Activated CD4-positive, alpha-beta T cell treated with anti-CD3 and anti-CD28 coated beads for 1 hour (primary cell): ENCODE results near the gene SYNPO2L.
"Not testable (repeated sequence)": the region's sequence is repeated elsewhere in the genome, so short reads cannot be mapped to it uniquely, and the experiment has no call there.

Experiments
- DNase-seq: peaks from one replicate; pipeline ENCODE4 v3.0.0-alpha.2; 2020

Gene SYNPO2L, protein sequence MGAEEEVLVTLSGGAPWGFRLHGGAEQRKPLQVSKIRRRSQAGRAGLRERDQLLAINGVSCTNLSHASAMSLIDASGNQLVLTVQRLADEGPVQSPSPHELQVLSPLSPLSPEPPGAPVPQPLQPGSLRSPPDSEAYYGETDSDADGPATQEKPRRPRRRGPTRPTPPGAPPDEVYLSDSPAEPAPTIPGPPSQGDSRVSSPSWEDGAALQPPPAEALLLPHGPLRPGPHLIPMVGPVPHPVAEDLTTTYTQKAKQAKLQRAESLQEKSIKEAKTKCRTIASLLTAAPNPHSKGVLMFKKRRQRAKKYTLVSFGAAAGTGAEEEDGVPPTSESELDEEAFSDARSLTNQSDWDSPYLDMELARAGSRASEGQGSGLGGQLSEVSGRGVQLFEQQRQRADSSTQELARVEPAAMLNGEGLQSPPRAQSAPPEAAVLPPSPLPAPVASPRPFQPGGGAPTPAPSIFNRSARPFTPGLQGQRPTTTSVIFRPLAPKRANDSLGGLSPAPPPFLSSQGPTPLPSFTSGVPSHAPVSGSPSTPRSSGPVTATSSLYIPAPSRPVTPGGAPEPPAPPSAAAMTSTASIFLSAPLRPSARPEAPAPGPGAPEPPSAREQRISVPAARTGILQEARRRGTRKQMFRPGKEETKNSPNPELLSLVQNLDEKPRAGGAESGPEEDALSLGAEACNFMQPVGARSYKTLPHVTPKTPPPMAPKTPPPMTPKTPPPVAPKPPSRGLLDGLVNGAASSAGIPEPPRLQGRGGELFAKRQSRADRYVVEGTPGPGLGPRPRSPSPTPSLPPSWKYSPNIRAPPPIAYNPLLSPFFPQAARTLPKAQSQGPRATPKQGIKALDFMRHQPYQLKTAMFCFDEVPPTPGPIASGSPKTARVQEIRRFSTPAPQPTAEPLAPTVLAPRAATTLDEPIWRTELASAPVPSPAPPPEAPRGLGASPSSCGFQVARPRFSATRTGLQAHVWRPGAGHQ

DNA sequence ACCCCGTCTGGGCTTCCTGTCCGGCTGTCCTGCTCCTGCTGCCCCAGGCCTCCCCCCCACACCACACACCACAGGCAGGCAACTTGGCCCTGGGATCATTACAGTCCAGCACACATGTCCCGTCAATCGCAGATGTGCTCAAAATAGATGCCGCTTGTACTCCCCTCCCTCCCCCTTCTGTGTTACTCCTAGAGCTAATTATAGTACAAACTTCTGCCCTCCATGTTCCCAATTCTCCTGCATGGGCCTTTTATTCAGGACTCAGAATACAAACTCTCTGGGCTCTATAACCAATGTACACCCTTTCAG is at the start of gene SYNPO2L:
Gene SYNPO2L, minus strand, starts transcription at position 40 of the 309 bp plus-strand sequence. CDS start 107 bp downstream, outside the sequence.
- no peak for DNase-seq

DNA sequence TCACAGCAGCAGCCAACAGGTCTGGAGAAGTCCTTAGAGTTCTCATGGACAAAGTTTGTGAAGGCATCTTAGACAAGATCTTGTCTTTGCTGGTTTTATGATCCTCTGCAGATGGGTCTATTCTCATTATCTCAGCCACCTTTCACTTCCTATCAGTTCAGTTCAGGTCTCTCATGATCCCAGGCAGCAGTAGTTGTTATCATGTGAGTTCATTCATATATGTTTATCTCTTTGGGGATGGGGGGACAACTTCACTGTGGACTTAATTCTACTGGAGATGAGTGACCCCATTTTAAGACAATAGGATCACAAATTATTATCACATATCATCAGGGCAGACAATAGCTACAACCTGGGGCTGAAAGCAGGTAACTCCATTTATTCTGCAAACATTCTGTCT is 48.1 kb upstream of the SYNPO2L start:
- not testable (repeated sequence) for DNase-seq

DNA sequence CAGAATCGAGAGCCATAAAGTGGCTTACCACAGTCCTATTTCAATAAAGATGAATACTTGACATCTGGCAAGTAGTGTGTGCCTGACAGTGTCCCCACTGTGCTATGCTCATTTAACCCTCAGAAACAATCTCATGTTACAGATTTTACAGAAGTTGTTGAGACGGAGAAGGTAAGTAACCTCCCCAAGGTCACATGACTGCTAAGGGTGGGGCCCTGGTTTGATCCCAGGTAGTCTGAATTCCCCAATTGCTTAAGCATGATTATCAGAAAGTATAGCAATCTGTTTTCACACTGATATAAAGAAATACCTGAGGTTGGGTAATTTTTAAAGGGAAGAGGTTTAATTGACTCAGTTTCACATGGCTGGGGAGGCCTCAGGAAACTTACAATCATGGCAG is 43.0 kb upstream of the SYNPO2L start:
- DNase-seq: not testable (repeated sequence)

DNA sequence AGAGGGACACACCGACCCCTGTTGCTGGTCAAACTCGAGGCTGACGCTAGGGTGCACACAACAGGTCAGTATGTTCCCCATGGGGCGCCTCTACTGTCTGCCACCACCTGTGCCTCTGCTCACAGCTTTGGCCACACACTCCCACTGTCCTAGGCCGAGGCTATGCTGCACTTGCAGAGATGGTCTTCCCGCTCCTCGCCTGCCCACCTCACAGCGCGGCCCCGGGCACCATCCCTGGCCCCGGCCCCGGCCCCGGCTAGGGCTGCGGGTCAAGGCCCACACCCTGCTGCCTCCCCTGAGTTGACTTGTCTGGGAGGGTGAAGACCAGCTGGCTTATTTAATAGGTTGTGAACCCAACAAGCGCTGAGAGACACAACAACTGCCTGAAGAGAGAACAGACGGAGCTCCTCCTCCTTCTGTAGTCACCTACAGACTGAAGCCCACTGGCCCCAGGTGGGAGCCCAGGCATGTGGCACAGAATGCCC is 41.9 kb upstream of the SYNPO2L start, which contains the start of gene AGAP5:
Gene AGAP5, minus strand, starts transcription at position 435 of the 485 bp plus-strand sequence. Its CDS starts 354 bp downstream, at position 81.
- DNase-seq: not testable (repeated sequence)

DNA sequence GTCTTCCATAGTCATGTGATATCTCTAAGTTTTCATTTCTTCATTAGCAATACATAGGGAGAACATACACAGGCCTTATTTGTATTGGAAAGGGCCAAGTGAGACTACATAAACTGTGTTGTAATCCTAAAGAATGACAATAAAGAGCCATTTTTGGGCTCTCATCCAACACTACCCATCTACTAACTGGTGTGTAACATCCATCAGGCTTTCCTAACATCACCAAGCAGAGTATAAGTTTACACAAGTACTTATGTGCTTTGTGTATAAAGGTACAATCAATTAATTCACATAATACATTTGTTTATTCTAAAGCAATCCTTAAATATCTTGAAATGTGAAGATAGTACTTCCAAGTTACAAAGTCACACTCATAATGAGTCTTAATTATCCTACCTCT is 39.5 kb upstream of the SYNPO2L start:
- DNase-seq: not testable (repeated sequence)

DNA sequence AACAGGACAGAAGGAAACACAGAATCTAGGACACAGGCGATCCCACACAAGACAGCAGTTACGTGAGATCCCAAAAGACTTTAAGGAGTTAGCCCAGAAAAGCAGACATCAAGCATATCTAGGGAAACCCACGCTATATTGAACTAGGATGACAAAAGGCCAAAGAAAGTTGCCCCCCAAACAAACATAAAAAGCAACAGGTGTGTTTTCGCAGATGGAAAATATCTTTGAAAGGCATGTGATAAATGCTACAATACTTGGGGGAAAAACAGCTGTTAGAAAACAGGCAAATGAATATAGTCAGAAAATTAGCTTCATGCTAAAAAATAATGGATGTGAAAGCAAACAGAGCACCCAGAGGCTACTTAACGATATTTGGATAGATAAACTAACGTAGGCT is 34.9 kb upstream of the SYNPO2L start:
- not testable (repeated sequence) for DNase-seq

DNA sequence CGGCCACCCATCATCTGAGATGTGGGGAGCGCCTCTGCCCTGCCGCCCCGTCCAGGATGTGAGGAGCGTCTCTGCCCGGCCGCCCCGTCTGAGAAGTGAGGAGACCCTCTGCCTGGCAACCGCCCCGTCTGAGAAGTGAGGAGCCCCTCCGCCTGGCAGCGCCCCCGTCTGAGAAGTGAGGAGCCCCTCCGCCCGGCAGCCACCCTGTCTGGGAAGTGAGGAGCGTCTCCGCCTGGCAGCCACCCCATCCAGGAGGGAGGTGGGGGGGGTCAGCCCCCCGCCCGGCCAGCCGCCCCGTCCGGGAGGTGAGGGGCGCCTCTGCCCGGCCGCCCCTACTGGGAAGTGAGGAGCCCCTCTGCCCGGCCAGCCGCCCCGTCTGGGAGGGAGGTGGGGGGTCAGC is 33.8 kb upstream of the SYNPO2L start:
- DNase-seq: not testable (repeated sequence)

DNA sequence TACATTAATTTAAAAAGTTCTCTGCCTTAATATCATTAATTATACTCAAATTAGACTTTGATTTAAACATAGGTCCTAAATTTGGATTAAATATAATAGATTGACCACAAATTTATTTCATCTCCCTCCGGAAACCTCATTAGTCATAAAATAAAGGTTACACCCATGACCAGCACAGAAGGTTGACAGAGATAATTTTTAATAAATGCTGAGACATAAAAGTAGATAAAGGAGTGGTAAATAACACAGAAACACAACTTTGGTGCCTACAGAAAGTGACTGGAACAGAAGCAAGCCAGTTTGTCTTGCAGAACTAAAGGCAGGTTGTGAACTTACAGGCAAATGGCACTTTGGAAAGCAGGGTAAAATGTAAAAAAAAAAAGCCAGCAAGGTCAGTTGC is 31.8 kb upstream of the SYNPO2L start:
- DNase-seq: not testable (repeated sequence)

DNA sequence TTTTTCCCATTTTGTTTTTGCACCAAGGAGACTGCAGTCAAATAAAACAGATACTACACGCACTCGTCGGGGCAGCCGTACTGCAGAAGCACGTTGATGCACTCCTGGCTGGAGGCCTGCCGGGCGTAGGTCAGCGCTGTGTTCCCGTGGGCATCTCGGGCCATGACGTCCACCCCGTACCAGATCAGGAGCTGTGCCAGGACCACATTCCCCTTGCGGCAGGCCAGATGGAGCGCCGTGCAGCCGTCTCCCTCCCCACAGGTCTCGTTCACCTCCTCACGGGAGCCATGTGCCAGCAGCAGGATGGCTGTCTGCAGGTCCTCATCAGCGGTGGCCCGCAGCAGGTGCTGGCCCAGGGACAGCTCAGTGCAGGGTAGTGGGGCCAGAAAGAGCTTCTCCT is 18.7 kb upstream of the SYNPO2L start:
- DNase-seq: not testable (repeated sequence)

DNA sequence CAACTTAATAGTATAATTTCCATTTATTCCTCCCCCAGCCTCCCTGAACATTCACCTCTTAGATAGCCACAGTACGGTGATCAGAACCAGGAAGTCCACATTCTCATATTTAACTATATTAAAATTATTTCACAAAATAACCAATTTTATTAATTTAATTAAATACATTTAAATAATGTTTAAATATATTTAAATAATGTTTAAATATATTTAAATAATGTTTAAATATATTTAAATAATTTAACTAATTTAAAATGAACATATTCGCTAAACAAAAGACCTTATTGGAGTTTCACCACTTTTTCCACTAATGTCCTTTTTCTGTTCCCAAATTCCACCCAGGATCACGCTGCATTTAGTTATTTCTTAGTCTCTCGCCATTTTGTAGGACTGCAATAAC is 12.5 kb upstream of the SYNPO2L start:
- DNase-seq: not testable (repeated sequence)

DNA sequence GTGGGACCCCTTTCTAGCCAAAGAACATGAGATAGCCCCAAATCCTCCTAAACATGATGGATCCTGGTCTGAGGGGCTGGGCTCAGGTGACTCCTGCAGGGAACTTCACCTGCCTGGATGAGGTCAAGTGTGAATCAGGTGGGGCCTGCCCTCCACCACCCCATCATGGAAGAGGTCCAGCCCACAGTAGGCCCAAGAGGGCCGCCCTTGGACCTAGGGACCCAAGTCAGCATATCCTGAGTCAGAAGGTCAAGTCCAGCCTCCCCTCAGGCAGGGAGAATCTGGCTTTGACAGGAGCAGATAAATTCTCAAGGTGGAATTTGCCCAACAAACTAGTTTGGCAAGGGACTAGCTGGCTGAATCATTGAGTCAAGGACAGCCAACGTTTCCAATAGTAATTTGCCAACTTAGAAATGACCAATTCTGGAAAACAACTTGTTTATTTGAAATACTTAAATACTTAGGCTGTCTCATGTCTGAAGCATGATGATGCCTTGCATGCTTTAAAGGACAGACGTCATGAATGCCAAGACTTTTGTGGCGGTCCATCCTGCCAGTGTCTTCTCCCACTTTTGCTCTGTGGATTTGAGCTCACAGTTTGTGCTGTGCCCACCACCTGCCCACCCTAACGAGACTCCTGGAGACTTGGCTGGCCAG is 10.5 kb upstream of the SYNPO2L start:
- not testable (repeated sequence) for DNase-seq

DNA sequence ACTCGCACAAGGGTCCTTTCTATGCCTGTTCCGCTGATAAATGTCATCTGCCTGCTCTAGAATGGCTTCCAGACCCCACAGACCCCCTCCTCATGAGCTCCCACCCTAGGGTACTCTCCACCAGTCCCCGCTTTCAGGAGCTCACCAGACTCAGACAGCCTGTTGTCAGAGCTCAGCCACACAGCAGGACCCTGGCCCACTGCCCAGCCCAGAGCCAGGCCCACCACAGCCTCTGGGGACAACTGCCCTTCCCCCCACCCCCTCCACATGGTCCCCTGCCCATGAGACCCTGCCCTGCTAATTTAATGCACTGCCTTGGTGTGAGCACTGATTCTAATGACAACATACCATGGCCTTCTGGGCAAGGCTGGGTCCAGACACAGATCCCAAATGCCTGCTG is 9.8 kb upstream of the SYNPO2L start:
- not testable (repeated sequence) for DNase-seq

DNA sequence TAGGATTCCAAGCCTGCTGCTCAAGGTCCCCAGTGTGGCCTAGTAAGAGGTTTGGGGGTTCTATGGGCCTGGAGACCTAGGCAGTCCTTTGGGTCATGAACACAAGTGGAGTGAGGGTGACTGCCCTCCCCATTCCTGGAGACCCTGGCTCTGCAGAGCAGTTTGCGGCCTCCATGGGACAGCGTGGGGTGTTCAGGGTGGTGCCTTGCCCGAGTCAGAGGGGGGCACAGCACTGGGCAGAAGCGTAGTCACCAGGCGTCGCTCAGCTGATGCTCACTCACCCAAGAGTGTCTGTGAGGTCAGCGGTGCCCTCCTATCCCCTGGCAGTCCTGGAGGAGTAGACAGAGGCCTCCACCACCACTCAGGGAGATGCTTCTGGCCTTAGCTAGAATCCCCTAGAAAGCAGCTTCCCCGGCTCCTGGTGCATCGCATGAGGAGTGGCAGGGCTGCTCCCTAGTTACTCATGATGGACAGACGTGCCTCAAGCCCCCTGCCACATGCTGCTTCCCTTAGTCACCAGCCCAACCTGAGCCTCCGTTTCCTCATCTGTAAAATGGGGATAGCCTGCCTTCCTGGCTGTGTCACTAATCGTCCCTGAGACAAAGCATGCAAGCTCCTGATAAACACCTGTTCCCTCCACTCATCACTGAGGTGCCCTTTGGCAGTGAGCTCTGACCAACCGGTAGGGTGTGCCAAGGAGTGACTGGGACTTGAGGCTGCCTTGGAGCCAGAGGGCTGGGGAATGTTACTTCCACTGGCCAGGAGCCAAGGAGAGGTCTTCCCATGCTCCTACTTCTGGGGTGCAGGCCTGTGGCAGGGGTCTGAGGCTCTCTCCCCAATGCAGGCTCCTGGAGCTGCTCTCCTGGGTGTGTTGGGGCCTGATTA is 8.6 kb upstream of the SYNPO2L start:
- DNase-seq: not testable (repeated sequence)

DNA sequence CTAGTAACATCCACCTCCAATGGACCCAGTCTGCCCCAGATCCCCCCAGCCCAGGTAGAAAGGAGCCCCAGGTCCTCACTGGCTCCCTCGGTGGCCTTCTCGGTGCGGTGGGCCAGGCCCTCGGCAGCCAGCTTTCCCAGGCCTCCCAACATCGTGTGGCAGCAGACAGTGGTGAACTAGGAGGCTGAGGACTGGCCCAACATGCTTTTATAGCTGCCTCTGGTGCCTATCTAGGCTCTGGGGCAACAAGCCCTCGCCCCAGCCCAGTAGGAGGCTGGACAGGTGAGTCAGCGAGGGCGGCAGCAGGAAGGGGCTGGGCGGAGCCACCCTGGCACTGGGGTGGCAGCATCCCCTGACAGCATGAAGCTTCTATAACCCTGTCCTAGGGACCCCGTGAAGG is 7.8 kb upstream of the SYNPO2L start:
- DNase-seq: not testable (repeated sequence)

DNA sequence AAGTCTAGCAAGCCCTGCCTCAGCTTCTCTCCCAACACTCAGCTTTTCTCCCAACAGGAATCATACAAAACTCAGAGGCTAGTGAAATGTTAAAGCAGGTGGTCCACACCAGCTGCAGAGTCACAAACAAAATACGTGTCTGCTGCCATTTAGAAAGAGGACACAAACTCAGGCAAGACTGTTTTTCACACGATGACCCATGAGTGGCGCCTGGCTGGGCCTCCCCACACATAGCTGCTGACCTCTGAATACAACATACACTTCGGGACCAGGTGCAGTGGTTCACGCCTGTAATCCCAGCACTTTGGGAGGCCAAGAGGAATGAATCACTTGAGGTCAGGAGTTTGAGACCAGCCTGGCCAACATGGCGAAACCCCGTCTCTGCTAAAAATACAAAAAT is 6.9 kb upstream of the SYNPO2L start:
- not testable (repeated sequence) for DNase-seq

DNA sequence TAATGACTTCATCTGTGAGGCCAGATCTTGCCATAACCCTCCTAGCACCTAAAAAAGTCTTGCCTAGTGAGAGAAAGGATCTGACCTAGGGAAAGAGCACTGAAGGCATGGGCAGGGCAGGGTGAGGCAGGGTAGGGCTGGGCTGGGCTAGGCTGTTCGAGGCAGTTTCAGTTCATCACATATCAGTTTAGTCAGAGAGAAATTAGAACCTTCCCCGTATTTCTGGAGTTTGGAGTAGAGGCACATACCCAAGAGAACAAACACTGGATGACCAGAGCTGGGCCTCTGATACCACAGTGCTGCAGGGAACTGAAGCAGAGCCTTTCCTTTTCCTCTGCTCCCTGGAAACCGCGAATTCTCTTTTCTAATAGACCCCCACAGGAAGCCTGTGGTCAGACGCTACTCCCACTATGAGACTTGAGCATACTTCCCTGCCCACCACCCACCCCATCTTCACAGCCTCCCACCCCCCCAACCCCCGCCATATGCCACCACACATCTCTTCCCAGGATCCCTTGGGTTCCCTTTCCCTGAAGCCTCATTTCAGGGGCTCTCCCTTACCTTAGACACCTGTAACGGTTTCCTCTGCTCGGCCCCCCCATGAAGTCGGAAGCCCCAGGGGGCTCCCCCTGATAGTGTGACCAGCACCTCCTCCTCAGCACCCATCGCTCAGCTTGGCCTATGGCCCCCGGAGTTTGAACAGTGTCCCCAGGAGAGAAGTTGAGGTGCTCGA is 406 bp downstream of the SYNPO2L start:
- no peak for DNase-seq

DNA sequence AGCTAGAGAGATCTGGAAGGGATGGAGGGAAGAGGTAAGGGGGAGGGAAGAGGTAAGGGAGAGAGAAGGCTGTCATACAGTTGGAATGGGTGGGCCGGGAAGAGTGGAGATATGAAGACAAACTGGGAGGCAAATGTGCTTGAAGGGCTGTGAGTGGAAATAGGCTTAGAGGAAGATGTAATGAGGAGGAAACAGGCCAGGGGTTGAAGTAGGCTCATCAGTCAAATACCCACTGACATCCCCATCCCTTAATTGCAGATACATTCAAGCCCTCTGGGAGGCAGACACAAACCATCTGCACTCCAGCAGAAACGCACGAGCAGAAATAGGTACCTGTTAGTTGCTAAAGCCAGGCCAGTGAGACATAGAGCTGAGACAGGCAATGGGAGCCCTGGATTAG is 2.1 kb downstream of the SYNPO2L start:
- no peak for DNase-seq

DNA sequence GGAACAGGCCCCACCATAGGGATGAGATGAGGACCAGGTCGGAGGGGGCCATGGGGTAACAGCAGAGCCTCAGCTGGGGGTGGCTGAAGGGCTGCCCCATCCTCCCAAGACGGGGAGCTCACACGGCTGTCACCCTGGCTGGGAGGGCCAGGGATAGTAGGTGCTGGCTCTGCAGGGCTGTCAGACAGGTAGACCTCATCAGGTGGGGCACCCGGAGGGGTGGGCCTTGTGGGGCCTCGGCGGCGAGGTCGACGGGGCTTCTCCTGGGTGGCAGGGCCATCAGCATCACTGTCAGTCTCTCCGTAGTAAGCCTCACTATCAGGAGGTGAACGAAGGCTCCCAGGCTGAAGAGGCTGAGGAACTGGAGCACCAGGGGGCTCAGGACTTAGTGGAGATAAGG is 2.6 kb downstream of the SYNPO2L start:
- DNase-seq: no peak

DNA sequence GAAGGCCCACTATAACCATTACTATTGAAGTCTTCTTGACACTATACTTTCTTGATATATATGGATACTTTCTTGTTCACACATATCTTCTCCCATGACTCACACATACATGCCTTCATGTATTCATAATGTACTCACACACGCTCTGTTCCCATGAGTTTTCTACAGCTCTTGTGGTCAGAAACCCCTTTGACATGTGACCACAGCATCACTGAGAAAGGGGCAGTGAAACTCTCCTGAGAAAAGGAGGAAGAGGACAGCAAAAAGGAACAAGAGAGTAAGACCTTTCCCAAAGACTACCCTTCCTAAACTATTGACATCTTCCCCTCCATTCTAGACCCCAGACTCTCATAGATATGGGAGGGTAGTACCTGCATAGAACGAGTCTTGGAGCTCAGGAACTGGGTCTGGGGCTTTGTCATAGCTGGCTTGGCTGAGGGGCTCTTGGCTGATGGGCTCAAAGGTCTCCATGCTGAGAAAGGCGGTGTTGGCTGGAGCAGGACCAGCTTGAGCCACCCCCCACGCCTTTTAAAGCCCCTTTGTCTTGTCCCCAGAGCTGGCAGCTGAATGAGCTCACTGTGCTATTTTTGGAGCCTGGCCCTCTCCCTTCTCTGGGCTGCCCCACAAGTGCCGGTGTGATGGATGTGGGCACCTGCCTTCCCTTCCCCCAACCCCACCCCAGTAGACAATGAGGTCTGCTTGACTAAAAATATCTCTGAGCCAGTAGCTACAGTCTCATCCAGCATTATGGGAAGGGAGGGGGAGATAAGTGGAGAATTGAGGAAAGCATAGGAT is 5.1 kb downstream of the SYNPO2L start:
- no peak for DNase-seq

DNA sequence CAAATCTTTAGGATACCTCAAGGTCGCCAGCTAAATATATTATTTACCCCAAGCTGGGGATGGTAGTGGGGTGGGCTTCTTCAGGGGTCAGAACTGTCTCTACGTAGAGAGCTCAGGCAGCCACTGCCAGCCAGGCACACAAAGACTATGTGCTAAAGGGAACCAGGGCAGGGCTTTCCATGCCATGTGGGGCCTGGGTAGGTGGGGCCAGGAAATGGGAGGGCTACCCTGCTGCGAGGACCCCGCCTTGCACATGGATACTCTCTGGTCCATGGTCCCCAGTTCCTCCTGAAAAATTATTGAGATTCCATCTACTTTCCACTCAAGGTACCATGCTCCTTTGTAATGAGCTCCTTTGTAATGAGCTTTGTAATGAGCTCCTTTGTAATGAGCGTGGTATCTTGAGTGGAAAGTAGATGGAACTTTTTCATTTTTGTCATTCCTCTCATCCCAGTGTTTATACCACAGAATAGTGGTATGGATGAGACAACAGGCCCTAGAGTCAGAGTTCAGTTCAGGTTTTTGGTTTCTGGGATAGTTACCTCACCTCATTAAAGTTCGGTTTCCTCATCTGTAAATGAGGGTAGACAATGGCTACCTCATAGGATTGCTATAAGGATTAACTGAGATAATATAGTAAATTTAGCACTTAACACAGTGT is 5.8 kb downstream of the SYNPO2L start:
- DNase-seq: no peak
